GM12878 (cell line): Measurements from ENCODE around the gene SBF1. TPM values are rescaled to one million over a fixed set of nuclear protein-coding genes. Genes with fewer than 3 reads are reported as not detected.

Experiments
- ATAC-seq: fragments of 200-7000 bp; cut with Tn5 transposase; 3 replicates; pipeline ENCODE4 v1.9.1; 2020; ENCODE audit warnings: mild to moderate bottlenecking, moderate library complexity
- BruUV-seq: library from RNA; stranded (reverse); fragments of 400-500 nt; replicated peaks from 2 replicates; lab custom pipeline; 2021; lab: Mats Ljungman, UMichigan
- CTCF ChIA-PET: fragments of 300-600 bp; sonication (Branson Sonifier 250); formaldehyde crosslinking; extraction: SDS; loops from one replicate; lab custom pipeline; 2021; ENCODE audit warnings: inconsistent platforms; lab: Yijun Ruan, JAX
- POLR2A ChIA-PET: fragments of 350-600 bp; formaldehyde crosslinking; extraction: SDS; loops from one replicate; lab custom pipeline; 2021; ENCODE audit warnings: inconsistent platforms; lab: Charles Lee
- RAD21 ChIA-PET: fragments of 300-600 bp; sonication (Branson Sonifier 250); formaldehyde crosslinking; loops from one replicate; lab custom pipeline; 2023; ENCODE audit warnings: antibody characterized with exemption; ENCODE audit not compliant: unreplicated experiment; lab: Charles Lee
- SMC1A ChIA-PET: fragments of 300-600 bp; sonication (Branson Sonifier 250); formaldehyde crosslinking; loops from one replicate; lab custom pipeline; 2023; ENCODE audit not compliant: unreplicated experiment, uncharacterized antibody; lab: Charles Lee
- DNase-seq: peaks from one replicate; pipeline ENCODE4 v3.0.0-alpha.2; 2011; ENCODE audit warnings: low read depth, low spot score
- FAIRE-seq: peaks from 3 replicates; lab custom pipeline; 2011; peaks lifted over from hg19 to GRCh38; lab: Jason Lieb, UNC
- H2AFZ ChIP-seq: 2 replicates; pipeline ENCODE4 v1.6.0; 2011; ENCODE audit warnings: low read depth, low read length, control low read depth; ENCODE audit not compliant: control insufficient read depth
- H3K27ac ChIP-seq: 2 replicates; pipeline ENCODE4 v1.5.1; 2011; ENCODE audit warnings: control low read depth; ENCODE audit not compliant: control insufficient read depth, insufficient read depth
- H3K27me3 ChIP-seq, 2 experiments: replicated peaks in 1 of 2; 2 replicates each; pipeline versions ENCODE4 v1.6.0 to v1.6.1; 2011; ENCODE audit warnings: low read length in 1 of 2; ENCODE audit not compliant: control insufficient read depth in 2 of 2, insufficient read depth in 2 of 2
- H3K36me3 ChIP-seq, 2 experiments: 2 replicates each; pipeline ENCODE4 v1.5.1; 2011; ENCODE audit warnings: low read length in 1 of 2; ENCODE audit not compliant: control insufficient read depth in 2 of 2, insufficient read depth in 2 of 2
- H3K4me1 ChIP-seq: 2 replicates; pipeline ENCODE4 v1.6.1; 2011; ENCODE audit warnings: mild to moderate bottlenecking, low read length, moderate library complexity, mixed read lengths; ENCODE audit not compliant: control insufficient read depth, insufficient read depth
- H3K4me2 ChIP-seq: 2 replicates; pipeline ENCODE4 v1.6.0; 2011; ENCODE audit warnings: control low read depth; ENCODE audit not compliant: control insufficient read depth, insufficient read depth
- H3K4me3 ChIP-seq: fragments of 200-600 bp; sonication (generic); 2 replicates; pipeline ENCODE4 v1.5.1; 2016
- H3K79me2 ChIP-seq: 2 replicates; pipeline ENCODE4 v1.6.0; 2011; ENCODE audit warnings: low read length; ENCODE audit not compliant: control insufficient read depth, insufficient read depth
- H3K9ac ChIP-seq: 2 replicates; pipeline ENCODE4 v1.8.0; 2011; ENCODE audit warnings: low read length, control low read depth, mixed read lengths; ENCODE audit not compliant: control insufficient read depth, insufficient read depth
- H3K9me3 ChIP-seq: replicated peaks from 3 replicates; pipeline ENCODE4 v1.5.1; 2011; ENCODE audit warnings: mild to moderate bottlenecking, low read length; ENCODE audit not compliant: control insufficient read depth, insufficient read depth
- H4K20me1 ChIP-seq: 2 replicates; pipeline ENCODE4 v1.6.0; 2011; ENCODE audit not compliant: control insufficient read depth, insufficient read depth
- DPF2 ChIP-seq: fragments of 450-650 bp; IDR thresholded peaks from 2 replicates; pipeline ENCODE4 v1.6.1; 2017; ENCODE audit warnings: mild to moderate bottlenecking
- E4F1 ChIP-seq: fragments of 450-650 bp; IDR thresholded peaks from 2 replicates; pipeline ENCODE4 v1.6.1; 2018; ENCODE audit warnings: borderline replicate concordance, mild to moderate bottlenecking; ENCODE audit not compliant: partially characterized antibody
- JUND ChIP-seq: IDR thresholded peaks from 2 replicates; pipeline ENCODE4 v1.6.1; 2012; ENCODE audit warnings: low read depth, mild to moderate bottlenecking, low read length, improper control_type of control experiment, moderate library complexity
- MAX ChIP-seq: IDR thresholded peaks from 2 replicates; pipeline ENCODE4 v1.6.1; 2012; ENCODE audit warnings: low read depth, low read length, improper control_type of control experiment
- RELA ChIP-seq: fragments of 450-650 bp; IDR thresholded peaks from 2 replicates; pipeline ENCODE4 v1.8.0; 2014; ENCODE audit warnings: borderline replicate concordance; ENCODE audit not compliant: partially characterized antibody
- TAF1 ChIP-seq: IDR thresholded peaks from 2 replicates; pipeline ENCODE4 v1.6.1; 2011; ENCODE audit warnings: mild to moderate bottlenecking, low read depth, low read length, borderline replicate concordance
- TARDBP ChIP-seq: IDR thresholded peaks from 2 replicates; pipeline ENCODE4 v1.6.1; 2016; ENCODE audit warnings: borderline replicate concordance
- YY1 ChIP-seq: IDR thresholded peaks from 2 replicates; pipeline ENCODE4 v1.6.1; 2011; ENCODE audit warnings: low read depth, mild to moderate bottlenecking, low read length
- ZNF24 ChIP-seq: fragments of 450-650 bp; IDR thresholded peaks from 2 replicates; pipeline ENCODE4 v1.6.1; 2017; ENCODE audit warnings: antibody characterized with exemption, mild to moderate bottlenecking
- WGBS: methylation state at CpG from one replicate; pipeline ENCODE4 v1.1.6; 2016; ENCODE audit warnings: low lambda C conversion rate; ENCODE audit not compliant: insufficient replicate concordance, insufficient coverage; ENCODE audit errors: missing lambda C conversion rate; 5-methylcytosine and 5-hydroxymethylcytosine counted together
- in situ Hi-C: fragments of 300-500 bp; cut with MboI; formaldehyde crosslinking; loops from 9 replicates; pipeline ENCODE4 v1.14.3; 2018; ENCODE audit warnings: mixed read lengths
- intact Hi-C: fragments of 100-400 bp; cut with micrococcal nuclease; formaldehyde crosslinking; loops from one replicate; pipeline ENCODE4 v1.14.2; 2022; ENCODE audit not compliant: unreplicated experiment
- polyA plus RNA-seq, 11 experiments: library from polyadenylated mRNA; depleted of rRNA in 4 of 11; unstranded in 6 of 11; stranded (reverse) in 5 of 11; fragments of >200 nt; fragmentation: Nextera tagmentation in 4 of 11; fragmentation: Illumina TruSeq in 1 of 11; extraction: Ambion mirVana in 4 of 11; extraction: Trizol in 1 of 11; gene quantifications; 1 replicate in 1 of 11; 2 replicates in 10 of 11; pipeline versions ENCODE4 v1.2.1 to v1.2.3, GENCODE V29; 2011 to 2016; ENCODE audit warnings: inconsistent platforms in 2 of 11, missing spikeins in 2 of 11, low read depth in 1 of 11
- total RNA-seq, 4 experiments: library from RNA; depleted of rRNA in 3 of 4; stranded (reverse); fragments of >200 nt in 3 of 4; fragmentation: Illumina TruSeq in 1 of 4; extraction: Trizol in 1 of 4; gene quantifications; 2 replicates each; pipeline versions ENCODE4 v1.2.1 to v1.2.3, GENCODE V29; 2013 to 2021
- TF ChIP-seq, protein P1 (sequence below): fragments of 450-650 bp; IDR thresholded peaks from 2 replicates; pipeline ENCODE4 v1.6.1; 2017; ENCODE audit warnings: low read depth, mild to moderate bottlenecking, moderate library complexity
- TF ChIP-seq, protein P2 (sequence below): fragments of 450-650 bp; IDR thresholded peaks from 2 replicates; pipeline ENCODE4 v1.6.1; 2017; ENCODE audit warnings: borderline replicate concordance

SBF1 gene
- total and polyA plus RNA-seq, 10 of the 15 experiments (the other 5 are each of a cell fraction or from before 2014, with no cell fraction given): 0.23 to 95.0 (median 17.8) TPM

DNA sequence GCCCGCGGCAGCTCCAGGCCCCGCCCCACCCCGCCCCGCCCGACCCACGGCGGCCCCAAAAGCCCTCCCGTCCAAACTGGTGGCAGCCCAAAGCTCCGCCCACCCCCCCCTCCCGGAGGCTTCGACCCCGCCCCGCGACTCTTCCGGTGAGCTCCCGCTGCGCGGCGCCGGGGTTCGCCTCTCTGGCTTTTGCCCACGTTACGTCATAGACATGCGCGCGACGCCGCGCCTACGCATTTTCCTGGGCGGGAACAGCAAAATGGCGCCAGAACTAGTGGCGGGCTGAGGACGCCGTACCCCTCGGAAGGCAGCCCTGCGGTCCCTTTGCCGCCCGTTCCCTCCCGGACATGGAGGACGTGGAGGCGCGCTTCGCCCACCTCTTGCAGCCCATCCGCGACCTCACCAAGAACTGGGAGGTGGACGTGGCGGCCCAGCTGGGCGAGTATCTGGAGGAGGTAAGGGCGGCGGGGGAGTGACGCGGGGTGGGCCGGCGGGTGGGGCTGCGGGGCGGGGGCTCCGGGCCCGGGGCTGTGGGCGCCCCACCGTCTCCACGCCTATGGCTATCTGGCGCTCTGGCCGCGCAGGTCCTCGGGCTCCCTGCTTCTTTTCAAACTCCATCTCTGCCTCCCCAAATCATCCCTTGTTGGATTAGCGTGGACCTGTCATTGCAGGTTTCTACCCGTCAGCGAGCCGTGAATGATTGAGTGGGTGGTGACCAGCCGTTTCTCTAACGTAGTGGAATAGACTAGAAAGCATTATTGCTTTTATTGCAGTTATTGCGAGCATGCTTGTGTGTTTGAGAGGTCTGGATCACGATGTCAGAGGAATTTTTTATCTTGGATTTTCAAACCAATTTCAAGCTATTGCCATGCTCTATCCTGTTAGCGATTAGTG lies 33.4 kb upstream of the SBF1 start, which contains the start of gene NCAPH2 (continued):
- TF ChIP-seq MAX: peak; percentile 47
- peak; percentile 65; the same call in 1 of the 2 replicates for TF ChIP-seq TARDBP
- TF ChIP-seq JUND: no peak
- TF ChIP-seq E4F1: no peak
- no peak; the same call in 1 of the 2 replicates for TF ChIP-seq ZNF24
- TF ChIP-seq RELA: peak; percentile 73
- TF ChIP-seq, all 136 proteins: peak for 58

DNA sequence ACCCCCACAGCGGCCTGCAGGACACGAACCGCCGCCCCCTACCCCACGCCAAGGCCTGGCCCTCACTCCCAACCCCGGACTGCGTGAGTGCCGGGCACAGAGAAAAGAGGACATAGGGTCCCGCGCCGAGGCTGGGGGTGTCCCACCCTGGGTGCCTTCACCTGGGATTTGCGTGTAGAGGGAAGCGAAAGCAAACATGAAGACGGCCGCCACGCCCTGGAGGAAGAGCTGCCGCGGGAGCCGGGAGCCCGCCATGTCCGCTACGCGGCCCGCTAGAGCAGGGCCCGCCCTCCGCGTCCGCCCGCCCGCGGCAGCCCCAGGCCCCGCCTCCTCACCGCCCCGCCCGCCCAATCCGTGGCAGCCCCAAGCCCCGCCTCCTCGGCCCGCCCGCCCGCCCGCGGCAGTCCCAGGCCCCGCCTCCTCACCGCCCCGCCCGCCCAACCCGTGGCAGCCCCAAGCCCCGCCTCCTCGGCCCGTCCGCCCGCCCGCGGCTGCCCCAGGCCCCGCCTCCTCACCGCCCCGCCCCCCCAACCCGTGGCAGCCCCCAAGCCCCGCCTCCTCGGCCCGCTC lies 32.7 kb upstream of the SBF1 start, which contains the start of gene LMF2:
TSS of gene LMF2 (minus strand) at position 282 of the 570 bp plus-strand sequence. CDS start at position 255, 27 bp downstream.
- peak within 1 kb of the TSS; percentile 90 for H3K27ac ChIP-seq
- under 1% methylated on average over 24 of the region's 62 CpGs for WGBS
- RAD21 ChIA-PET: interaction anchor here (0.6 to 3.1 kb wide), 20 partner anchors 9 to 256 kb away, joined by 3 to 64 read pairs (median 4); partner anchors contain the start of genes ARSA, HDAC10, SCO2 and TYMP
- H3K9me3 ChIP-seq: no peaks in the 10 kb centered on the region
- H3K9ac ChIP-seq: peak within 1 kb of the TSS; percentile 97
- peak within 1 kb of the TSS; percentile 90 for H2AFZ ChIP-seq
- POLR2A ChIA-PET: interaction anchor here (0.6 to 7.2 kb wide), 16 partner anchors 17 to 256 kb away, joined by 3 to 84 read pairs (median 4); partner anchors contain the start of genes CHKB, HDAC10, KLHDC7B and SCO2
- ATAC-seq: peak; percentile 87
- peaks cover 41% of the 10 kb centered on the region for H3K79me2 ChIP-seq
- intact Hi-C loops (loop anchor here (1.0 kb wide), 1 partner anchor 32 kb away; the partner anchor contains the start of gene SBF1), in situ Hi-C loops (no loop called here)
- H3K4me2 ChIP-seq: peak within 1 kb of the TSS; percentile 92
- H3K4me1 ChIP-seq: peaks cover 9% of the 10 kb centered on the region
- SMC1A ChIA-PET: interaction anchor here (0.7 to 2.8 kb wide), 4 partner anchors 9 to 113 kb away, joined by 3 to 18 read pairs (median 10); partner anchors contain the start of gene SCO2
- H3K4me3 ChIP-seq: peak within 1 kb of the TSS; percentile 100
- H4K20me1 ChIP-seq: no peaks in the 10 kb centered on the region
- no peak for FAIRE-seq
- no peak for DNase-seq
- peaks cover 4 to 8% of the 10 kb centered on the region in 2 experiments; a peak in 3 of 4 replicates for H3K36me3 ChIP-seq
- BruUV-seq: no TSS peak
- H3K27me3 ChIP-seq: no peaks in the 10 kb centered on the region
- CTCF ChIA-PET: interaction anchor here (0.9 to 3.6 kb wide), 7 partner anchors 10 to 113 kb away, joined by 3 to 38 read pairs (median 12); partner anchors contain the start of genes SCO2 and SYCE3
- TF ChIP-seq, protein P1, sequence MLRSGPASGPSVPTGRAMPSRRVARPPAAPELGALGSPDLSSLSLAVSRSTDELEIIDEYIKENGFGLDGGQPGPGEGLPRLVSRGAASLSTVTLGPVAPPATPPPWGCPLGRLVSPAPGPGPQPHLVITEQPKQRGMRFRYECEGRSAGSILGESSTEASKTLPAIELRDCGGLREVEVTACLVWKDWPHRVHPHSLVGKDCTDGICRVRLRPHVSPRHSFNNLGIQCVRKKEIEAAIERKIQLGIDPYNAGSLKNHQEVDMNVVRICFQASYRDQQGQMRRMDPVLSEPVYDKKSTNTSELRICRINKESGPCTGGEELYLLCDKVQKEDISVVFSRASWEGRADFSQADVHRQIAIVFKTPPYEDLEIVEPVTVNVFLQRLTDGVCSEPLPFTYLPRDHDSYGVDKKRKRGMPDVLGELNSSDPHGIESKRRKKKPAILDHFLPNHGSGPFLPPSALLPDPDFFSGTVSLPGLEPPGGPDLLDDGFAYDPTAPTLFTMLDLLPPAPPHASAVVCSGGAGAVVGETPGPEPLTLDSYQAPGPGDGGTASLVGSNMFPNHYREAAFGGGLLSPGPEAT: 0 out of 2 replicates have a peak, but pooled peaks have one; percentile 18
- TF ChIP-seq TAF1 (0 out of 2 replicates have a peak, but pooled peaks have one; percentile 59), DPF2 (peak; percentile 45; the same call in 1 of the 2 replicates), YY1 (peak; percentile 88)
- TF ChIP-seq, protein P2, sequence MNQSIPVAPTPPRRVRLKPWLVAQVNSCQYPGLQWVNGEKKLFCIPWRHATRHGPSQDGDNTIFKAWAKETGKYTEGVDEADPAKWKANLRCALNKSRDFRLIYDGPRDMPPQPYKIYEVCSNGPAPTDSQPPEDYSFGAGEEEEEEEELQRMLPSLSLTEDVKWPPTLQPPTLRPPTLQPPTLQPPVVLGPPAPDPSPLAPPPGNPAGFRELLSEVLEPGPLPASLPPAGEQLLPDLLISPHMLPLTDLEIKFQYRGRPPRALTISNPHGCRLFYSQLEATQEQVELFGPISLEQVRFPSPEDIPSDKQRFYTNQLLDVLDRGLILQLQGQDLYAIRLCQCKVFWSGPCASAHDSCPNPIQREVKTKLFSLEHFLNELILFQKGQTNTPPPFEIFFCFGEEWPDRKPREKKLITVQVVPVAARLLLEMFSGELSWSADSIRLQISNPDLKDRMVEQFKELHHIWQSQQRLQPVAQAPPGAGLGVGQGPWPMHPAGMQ: no peak
